ENCODE data around the gene MRPL1.
"Not testable (repeated sequence)": the region's sequence is repeated elsewhere in the genome, so short reads cannot be mapped to it uniquely, and the experiment has no call there.

MRPL1 gene

DNA sequence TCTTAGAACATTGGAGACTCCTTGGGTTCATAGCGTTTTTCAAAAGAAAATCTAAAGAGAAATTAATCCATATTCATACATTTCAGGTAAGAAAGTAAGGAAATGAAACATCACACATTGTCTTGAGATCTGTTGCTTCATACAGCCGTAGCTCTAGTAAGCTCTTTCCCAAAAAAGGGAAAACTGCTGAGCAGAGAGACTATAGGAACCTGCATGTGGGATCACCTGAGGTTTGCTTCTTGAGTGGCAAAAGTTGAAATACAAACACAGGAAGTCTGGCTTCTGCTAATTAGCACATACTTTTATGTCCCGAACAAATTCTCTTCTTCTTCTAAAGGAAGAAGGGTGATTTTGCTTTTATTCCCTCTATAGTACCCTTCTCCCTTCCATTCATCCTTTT, 57.7 kb downstream of the MRPL1 start:
- FAIRE-seq = no peak

DNA sequence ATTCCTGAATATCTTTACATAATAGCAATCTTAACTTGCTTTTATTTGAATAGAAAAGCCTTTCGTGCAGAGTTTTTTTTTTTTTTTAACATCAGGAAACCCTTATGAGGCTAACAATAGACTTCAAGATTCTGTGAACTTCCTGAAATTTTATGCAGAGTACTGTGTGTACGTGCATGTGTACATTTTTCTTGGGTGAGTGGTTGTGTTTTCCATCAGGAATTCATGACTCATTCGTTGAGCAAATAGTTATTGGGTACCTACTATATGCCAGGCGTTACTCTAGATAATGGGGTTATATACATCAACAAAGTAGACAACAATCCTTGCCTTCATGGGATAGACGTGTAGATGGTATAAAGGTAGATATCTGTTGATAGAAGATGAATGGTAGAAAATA, 59.1 kb downstream of the MRPL1 start:
- no peak for FAIRE-seq

DNA sequence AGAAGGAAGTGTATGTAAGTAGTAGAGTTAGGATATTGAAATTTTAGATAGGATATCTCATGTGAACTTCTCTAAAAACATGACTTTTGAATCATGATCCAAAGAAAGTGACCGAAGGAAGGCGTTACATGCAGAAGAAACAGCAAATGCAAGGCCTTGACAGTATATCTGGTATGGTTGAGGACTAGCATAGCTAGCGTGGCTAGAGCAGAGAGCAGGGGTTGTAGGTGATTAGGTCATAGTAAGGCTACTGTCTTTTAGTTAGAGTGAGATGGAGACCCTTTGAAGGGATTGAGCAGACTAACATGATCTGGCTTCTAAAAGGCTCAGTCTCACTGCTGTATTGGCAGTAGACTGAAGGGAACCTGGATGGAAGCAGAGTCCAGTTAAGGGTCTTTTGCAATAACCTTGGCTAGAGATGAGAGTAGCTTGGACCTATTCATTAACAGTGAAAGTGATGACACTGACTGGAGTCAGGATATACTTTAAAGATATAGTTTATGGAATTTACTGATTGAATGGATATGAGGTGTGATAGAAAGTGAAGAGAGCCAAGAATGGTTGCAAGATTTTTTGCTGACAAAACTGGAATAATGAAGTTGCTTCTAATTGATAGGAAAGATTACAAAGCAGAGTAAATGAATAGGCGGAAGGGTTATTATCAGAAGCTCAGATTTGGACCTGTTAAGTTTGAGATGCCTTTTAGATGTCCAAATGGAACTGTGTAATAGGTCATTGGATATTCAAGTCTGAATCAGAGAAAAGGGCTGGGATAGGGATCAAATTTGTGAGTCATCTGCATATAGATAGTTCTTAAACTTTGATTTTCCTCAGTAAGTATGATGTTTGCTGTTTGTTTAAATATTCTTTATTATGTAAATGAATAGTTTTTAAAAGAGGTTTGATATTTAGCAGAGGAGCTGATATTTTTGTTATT, 59.8 kb downstream of the MRPL1 start:
- no peak for FAIRE-seq

- no peak for FAIRE-seq
Measured at GRCh38 chr4:77927991-77928925, 65.6 kb downstream of the MRPL1 start.

DNA sequence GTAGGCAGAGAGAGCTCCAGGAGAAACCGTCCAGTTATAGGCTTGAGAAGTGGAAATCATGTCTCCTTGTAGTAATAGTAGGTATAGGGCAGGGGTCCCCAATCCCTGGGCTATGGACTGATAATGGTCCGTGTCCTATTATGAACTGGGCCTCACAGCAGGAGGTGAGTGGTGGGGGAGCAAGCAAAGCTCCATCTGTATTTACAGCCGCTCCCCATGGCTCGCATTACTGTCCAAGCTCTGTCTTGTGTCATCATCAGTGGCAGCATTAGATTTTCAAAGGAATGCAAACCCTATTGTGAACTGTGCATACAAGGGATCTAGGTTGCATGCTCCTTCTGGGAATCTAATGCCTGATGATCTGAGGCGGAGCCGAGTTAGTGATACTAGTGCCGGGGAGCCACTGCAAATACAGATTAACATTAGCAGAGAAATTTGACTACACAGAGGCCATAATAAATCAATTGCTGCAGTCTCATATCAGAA, 67.6 kb downstream of the MRPL1 start:
- FAIRE-seq = no peak

DNA sequence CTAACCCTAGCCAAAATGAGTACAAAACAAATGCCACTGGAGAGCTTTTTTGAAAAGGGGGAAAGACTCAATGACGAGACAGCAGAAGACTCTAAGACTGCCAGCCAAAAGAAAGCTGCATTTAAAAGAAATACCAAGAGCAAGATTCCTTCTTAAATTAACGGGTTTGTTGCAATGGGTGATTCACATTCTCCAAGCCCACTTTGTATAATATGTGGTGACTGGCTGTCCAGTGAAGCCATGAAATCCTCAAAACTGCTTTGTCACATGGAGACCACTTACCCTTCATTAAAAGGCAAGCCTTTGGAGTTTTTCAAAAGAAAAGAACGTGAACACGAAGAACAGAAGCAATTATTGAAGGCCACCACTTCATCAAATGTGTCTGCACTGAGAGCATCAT, 68.2 kb downstream of the MRPL1 start:
- FAIRE-seq = no peak

DNA sequence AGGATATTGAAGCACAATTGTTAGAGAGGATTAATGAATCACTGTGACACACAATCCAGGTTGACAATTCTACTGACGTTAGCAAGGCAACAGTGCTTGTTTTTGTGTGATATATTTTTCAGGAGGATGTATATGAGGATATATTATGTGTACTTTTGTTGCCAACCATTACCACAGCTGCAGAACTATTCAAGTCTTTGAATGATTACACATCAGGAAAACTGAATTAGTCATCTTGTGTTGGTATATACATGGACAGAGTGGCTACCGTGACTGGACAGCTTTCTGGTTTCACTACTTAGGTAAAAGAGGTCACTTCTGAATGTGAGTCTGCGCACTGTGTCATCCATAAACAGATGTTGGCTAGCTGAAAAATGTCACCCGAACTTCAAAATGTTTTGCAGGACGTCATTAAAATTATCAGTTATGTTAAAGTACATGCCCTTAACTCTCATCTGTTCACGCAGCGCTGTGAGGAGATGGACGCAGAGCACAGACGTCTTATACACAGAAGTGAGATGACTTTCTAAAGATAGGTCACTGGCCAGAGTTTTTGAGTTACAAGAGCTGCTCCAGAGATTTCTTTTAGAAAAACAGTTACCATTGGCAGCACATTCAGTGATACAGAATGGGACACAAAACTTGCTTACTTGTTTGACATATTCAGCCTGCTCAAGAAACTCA, 69.0 kb downstream of the MRPL1 start:
- FAIRE-seq = no peak

DNA sequence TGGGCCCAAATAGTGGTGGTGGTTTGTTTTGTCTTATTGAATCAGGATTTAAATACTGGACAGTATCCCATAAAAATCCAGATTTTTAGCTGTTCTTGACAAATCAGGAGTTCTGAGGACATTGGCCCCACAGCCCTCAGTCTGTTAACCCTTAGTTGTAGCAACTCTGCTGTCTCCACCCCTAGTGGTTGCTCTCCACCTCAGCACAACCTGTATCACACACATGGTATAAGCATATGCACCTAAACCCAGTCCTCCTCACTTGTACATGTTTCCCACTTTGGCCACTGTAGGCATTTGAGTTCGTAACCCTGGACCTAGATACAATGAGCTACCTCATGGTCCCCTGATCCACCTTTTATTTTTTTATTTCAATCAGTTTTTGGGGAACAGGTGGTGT, 75.9 kb downstream of the MRPL1 start:
- FAIRE-seq = no peak

GRCh38 chr4:77945929-77946328, 83.3 kb downstream of the MRPL1 start:
- FAIRE-seq = not testable (repeated sequence)

GRCh38 chr4:77950203-77950602, 87.6 kb downstream of the MRPL1 start:
- FAIRE-seq = no peak

- FAIRE-seq = no peak
Measured at GRCh38 chr4:77952457-77952856, 89.8 kb downstream of the MRPL1 start.

GRCh38 chr4:77954690-77955089, 92.1 kb downstream of the MRPL1 start:
- FAIRE-seq = no peak

DNA sequence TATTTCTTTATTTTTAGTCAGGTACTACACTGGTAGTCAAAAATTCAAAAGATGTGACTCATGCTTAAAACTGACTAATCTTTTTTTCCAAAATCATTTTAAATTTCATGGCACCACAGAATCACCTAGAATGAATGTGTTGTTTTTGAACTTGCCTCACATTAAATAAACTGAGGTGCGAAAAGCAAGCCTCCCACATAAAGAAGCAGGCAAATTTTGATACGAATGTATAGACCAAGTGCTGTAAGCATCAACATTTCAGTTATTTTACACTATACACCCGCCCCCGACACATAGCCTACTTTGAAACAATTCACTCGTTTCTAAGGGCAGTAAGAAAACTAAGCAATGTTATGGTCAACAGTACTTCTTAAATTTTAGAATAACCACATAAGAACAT, 94.3 kb downstream of the MRPL1 start:
- no peak for FAIRE-seq

DNA sequence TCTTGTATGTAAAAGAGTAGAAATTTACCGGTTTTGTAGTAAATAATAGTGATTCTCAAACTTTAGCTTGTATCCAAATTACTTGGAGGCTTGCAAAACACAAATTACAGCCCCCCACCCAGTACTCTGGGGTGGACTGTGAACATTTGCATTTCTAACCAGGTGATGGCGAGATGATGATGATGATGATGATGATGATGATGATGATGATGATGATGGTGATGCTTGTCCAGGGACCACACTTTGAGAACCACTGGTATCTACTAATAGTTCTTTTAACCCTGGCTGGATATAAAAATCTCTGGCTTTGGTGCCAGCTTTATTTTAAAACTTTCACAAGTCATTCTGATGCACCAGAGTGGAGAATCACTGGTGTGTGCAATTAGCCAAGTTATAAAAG, 96.3 kb downstream of the MRPL1 start:
- no peak for FAIRE-seq

GRCh38 chr4:77959566-77960338, 97.1 kb downstream of the MRPL1 start:
- peak; percentile 91 for FAIRE-seq

DNA sequence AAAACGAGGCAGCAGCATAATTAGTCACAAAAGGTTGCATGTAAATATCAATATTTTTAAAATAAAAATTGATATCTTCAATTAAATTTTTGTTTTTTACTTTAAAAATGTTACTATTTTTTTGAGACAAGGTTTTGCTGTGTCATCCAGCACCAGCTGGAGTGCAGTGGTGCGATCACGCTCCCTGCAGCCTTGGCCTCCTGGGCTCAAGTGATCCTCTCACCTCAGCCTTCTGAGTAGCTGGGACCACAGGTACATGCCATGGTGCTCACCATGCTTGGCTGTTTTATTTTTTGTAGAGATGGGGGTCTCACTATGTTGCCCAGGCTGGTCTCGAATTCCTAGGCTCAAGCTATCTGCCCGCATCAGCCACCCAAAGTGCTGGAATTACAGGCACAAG, 97.7 kb downstream of the MRPL1 start:
- FAIRE-seq = no peak

DNA sequence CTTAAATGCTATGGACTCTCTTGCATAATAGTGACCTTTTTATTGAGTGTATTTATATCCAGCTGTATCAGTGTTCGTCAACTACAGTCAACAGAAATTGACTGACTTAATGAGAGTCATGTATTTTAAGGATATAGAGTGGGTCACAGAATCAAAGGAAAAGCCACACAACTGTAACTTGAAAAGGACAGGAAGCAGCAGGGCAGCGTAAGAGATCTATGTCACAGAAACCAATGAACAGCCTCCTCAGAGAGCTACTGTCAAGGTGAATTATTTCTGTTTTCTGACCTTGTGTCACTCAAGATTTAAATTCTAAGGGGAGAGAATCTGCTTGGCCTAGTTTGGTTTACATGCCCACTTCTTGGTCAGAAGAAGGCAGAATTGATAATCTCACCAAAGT, 100.4 kb downstream of the MRPL1 start:
- no peak for FAIRE-seq

GRCh38 chr4:77973657-77974056, 111.0 kb downstream of the MRPL1 start:
- FAIRE-seq = not testable (repeated sequence)

GRCh38 chr4:77982900-77983540, 120.4 kb downstream of the MRPL1 start:
- FAIRE-seq = peak; percentile 26

GRCh38 chr4:77983612-77984311, 121.1 kb downstream of the MRPL1 start:
- not testable (repeated sequence) for FAIRE-seq

GRCh38 chr4:77989968-77990367, 127.3 kb downstream of the MRPL1 start:
- no peak for FAIRE-seq
